Measurements from ENCODE around the gene MAGI2. TPM values are rescaled to one million over a fixed set of nuclear protein-coding genes. Genes with fewer than 3 reads are reported as not detected.

The MAGI2 gene
- total RNA-seq, 4 donors from 2014 or later, result 0.90 to 2.4 (median 0.99) TPM

GRCh38 chr7:78690174-78690573 lies 763.3 kb downstream of the MAGI2 start:
- TF ChIP-seq CTCF (IDR thresholded peaks at IDR 0.05 in 4 of 5, conservative IDR thresholded peaks at IDR 0.05 in 1 of 5) (no peak), POLR2A (IDR thresholded peaks at IDR 0.05) (no peak)
- DNase-seq (no peak), ATAC-seq (no peak)
- Histone ChIP-seq H3K9me3 (no peaks in the 10 kb centered on the region), H3K27me3 (no peaks in the 10 kb centered on the region), H3K4me1 (no peaks in the 10 kb centered on the region), H3K4me3 (no peak overlapping the region), H3K27ac (no peak overlapping the region), H3K36me3 (no peaks in the 10 kb centered on the region)
- in situ Hi-C loops (cut with MboI; ENCODE audit: low sequenced_read_pairs in 4 of 4), result no loop called here
- intact Hi-C loops (cut with DNase I; ENCODE audit: low total_unique reads), result no loop called here

DNA sequence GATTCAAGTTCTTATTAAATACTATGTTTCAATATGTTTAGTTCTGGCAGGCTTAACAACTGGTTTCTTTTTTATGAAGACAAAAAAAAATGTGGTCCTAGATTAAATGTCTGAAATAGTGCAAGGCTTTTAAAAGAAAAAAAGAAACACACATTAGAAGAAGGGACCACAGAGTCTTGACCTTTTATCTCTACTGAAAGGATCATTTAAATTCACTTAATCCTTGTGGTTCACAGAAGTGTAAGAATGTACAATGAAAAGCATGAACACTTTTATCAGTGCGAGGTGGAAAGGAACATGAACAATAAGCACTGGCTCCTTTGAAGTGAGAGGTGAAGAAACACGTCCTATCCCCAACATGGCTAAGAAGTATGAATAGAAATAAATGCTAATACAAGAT lies 765.1 kb downstream of the MAGI2 start:
- H3K27ac ChIP-seq, result no peak overlapping the region
- H3K4me1 ChIP-seq, result no peaks in the 10 kb centered on the region
- ATAC-seq (no peak), DNase-seq (no peak)
- no peaks in the 10 kb centered on the region for H3K9me3 ChIP-seq
- intact Hi-C loops (cut with DNase I; ENCODE audit: low total_unique reads) (no loop called here), in situ Hi-C loops (cut with MboI; ENCODE audit: low sequenced_read_pairs in 4 of 4) (no loop called here)
- H3K36me3 ChIP-seq, result no peaks in the 10 kb centered on the region
- no peaks in the 10 kb centered on the region for H3K27me3 ChIP-seq
- no peak overlapping the region for H3K4me3 ChIP-seq
- TF ChIP-seq CTCF (IDR thresholded peaks at IDR 0.05 in 4 of 5, conservative IDR thresholded peaks at IDR 0.05 in 1 of 5) (no peak), POLR2A (IDR thresholded peaks at IDR 0.05) (no peak)

GRCh38 chr7:78686189-78686588 lies 767.3 kb downstream of the MAGI2 start:
- in situ Hi-C loops (cut with MboI; ENCODE audit: low sequenced_read_pairs in 4 of 4), result no loop called here
- H3K27me3 ChIP-seq, result no peaks in the 10 kb centered on the region
- H3K4me1 ChIP-seq, result no peaks in the 10 kb centered on the region
- H3K9me3 ChIP-seq, result no peaks in the 10 kb centered on the region
- TF ChIP-seq POLR2A (IDR thresholded peaks at IDR 0.05), result no peak
- TF ChIP-seq CTCF (IDR thresholded peaks at IDR 0.05 in 4 of 5, conservative IDR thresholded peaks at IDR 0.05 in 1 of 5), result no peak
- DNase-seq (no peak), ATAC-seq (no peak)
- H3K36me3 ChIP-seq, result no peaks in the 10 kb centered on the region
- intact Hi-C loops (cut with DNase I; ENCODE audit: low total_unique reads), result no loop called here
- no peak overlapping the region for H3K27ac ChIP-seq
- no peak overlapping the region for H3K4me3 ChIP-seq

DNA sequence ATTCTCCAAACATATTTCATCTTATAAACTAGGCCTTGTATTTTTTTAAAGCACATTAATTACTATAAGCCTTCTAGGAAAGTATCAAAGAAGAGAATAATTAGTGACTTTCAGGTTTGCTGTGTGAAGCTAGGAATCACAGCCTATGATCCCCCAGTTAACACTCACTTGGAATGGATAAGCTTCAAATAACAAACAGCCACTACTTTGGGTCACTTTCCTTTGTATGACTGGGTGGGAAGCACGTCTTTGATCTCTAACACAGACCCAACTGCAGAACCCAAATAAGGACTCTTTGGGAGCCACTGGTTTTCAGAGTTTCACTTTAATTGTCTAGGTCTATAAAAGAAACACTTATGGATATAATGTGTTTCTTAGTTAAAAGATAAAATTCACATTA lies 769.3 kb downstream of the MAGI2 start:
- H3K27me3 ChIP-seq, result no peaks in the 10 kb centered on the region
- H3K4me3 ChIP-seq, result no peak overlapping the region
- H3K36me3 ChIP-seq, result no peaks in the 10 kb centered on the region
- DNase-seq (no peak), ATAC-seq (no peak)
- in situ Hi-C loops (cut with MboI; ENCODE audit: low sequenced_read_pairs in 4 of 4) (no loop called here), intact Hi-C loops (cut with DNase I; ENCODE audit: low total_unique reads) (no loop called here)
- H3K27ac ChIP-seq, result no peak overlapping the region
- H3K9me3 ChIP-seq, result no peaks in the 10 kb centered on the region
- TF ChIP-seq POLR2A (IDR thresholded peaks at IDR 0.05), result no peak
- TF ChIP-seq CTCF (IDR thresholded peaks at IDR 0.05 in 4 of 5, conservative IDR thresholded peaks at IDR 0.05 in 1 of 5), result no peak
- no peaks in the 10 kb centered on the region for H3K4me1 ChIP-seq

DNA sequence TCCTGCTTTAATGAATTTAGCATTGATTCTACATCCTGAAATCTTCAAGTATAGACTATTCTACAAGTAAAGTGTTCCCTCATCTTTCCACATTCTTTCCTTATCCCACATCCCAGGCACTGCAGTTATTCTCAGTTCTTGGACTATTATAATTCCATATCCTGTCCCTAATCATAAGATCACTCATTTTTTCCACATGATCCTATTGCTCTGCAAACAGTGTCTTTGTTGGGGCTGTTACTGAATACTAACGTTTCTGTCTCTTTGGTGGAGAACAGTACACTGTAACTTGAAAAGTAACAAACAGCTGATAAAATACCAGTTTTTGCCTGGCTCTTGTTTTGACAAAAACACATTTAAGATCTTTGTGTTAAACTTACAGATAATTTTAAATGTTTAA lies 769.9 kb downstream of the MAGI2 start:
- Histone ChIP-seq H3K4me1 (no peaks in the 10 kb centered on the region), H3K36me3 (no peaks in the 10 kb centered on the region), H3K9me3 (no peaks in the 10 kb centered on the region), H3K4me3 (no peak overlapping the region), H3K27ac (no peak overlapping the region), H3K27me3 (no peaks in the 10 kb centered on the region)
- ATAC-seq, result no peak
- intact Hi-C loops (cut with DNase I; ENCODE audit: low total_unique reads) (no loop called here), in situ Hi-C loops (cut with MboI; ENCODE audit: low sequenced_read_pairs in 4 of 4) (no loop called here)
- TF ChIP-seq POLR2A (IDR thresholded peaks at IDR 0.05), result no peak
- no peak for TF ChIP-seq CTCF (IDR thresholded peaks at IDR 0.05 in 4 of 5, conservative IDR thresholded peaks at IDR 0.05 in 1 of 5)
- DNase-seq, result no peak
